Activated B cell treated with CpG ODN at 0.5 μM for 24 hours (primary cell): Measurements from ENCODE around the gene FAM200B. TPM values are rescaled to one million over a fixed set of nuclear protein-coding genes. Genes with fewer than 3 reads are reported as not detected.

Experiments used
- ATAC-seq: fragments of 200-7000 bp; cut with Tn5 transposase; one replicate; pipeline ENCODE4 v1.10.0; 2021; ENCODE audit warnings: low read depth, mild to moderate bottlenecking, moderate library complexity
- CTCF ChIA-PET: fragments of 350-600 bp; sonication (Branson Sonifier 250); formaldehyde crosslinking; loops from one replicate; lab custom pipeline; 2021; ENCODE audit warnings: antibody characterized with exemption; lab: Charles Lee
- POLR2A ChIA-PET: fragments of 350-600 bp; sonication (Branson Sonifier 250); formaldehyde crosslinking; loops from one replicate; lab custom pipeline; 2021; ENCODE audit warnings: antibody characterized with exemption; lab: Charles Lee
- DNase-seq: peaks from one replicate; pipeline ENCODE4 v3.0.0; 2022
- H3K27ac Mint-ChIP-seq: one replicate; pipeline ENCODE4 v1.8.0; 2020; ENCODE audit warnings: mixed read lengths
- H3K27me3 Mint-ChIP-seq: one replicate; pipeline ENCODE4 v1.8.0; 2021; ENCODE audit warnings: mixed read lengths
- H3K36me3 Mint-ChIP-seq: one replicate; pipeline ENCODE4 v1.8.0; 2021; ENCODE audit warnings: low read depth, mixed read lengths
- H3K4me1 Mint-ChIP-seq: one replicate; pipeline ENCODE4 v1.8.0; 2021; ENCODE audit warnings: mixed read lengths
- H3K4me3 Mint-ChIP-seq: one replicate; pipeline ENCODE4 v1.8.0; 2020; ENCODE audit warnings: mild to moderate bottlenecking, mixed read lengths
- H3K9me3 Mint-ChIP-seq: one replicate; pipeline ENCODE4 v1.8.0; 2020; ENCODE audit warnings: mixed read lengths
- intact Hi-C: fragments of 100-400 bp; cut with micrococcal nuclease; formaldehyde crosslinking; loops from one replicate; pipeline ENCODE4 v1.15.1; 2024
- total RNA-seq: library from RNA; stranded (reverse); gene quantifications from 2 replicates; pipeline ENCODE4 v1.2.3, GENCODE V29; 2022
- TF ChIP-seq, protein P1 (sequence below): fragments of 200-600 bp; IDR thresholded peaks from one replicate; pipeline ENCODE4 v1.8.0; 2022; ENCODE audit warnings: antibody characterized with exemption, mild to moderate bottlenecking

The FAM200B gene
- total RNA-seq, 1 donor from 2014 or later, result 11.3 TPM

DNA sequence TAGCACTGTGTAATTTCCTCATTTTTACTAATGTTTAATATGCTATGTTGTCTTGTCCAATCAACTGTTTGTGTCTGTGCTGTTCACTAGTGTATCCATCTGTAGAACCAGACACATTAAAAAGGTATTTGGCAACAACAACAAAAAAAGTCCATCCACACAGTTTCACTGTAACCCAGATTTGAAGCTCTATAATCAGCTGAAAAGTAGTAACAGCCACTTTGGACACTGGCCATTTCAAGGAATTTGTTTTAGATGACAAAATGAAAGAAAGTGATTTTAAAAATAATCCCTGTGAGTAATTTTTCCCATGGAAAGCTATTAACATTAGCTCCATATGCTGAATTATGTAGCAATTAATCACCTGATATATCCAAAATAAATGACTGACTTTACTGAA lies 24.3 kb upstream of the FAM200B start:
- intact Hi-C loops, result loop anchor here (10.0 kb wide), 1 partner anchor 783 kb away; no protein-coding TSS in a partner anchor
- no peaks in the 10 kb centered on the region for H3K27me3 Mint-ChIP-seq
- peaks cover 5% of the 10 kb centered on the region for H3K36me3 Mint-ChIP-seq
- no peak overlapping the region for H3K4me3 Mint-ChIP-seq
- no peaks in the 10 kb centered on the region for H3K9me3 Mint-ChIP-seq
- ChIA-PET CTCF (interaction anchor here (0.7 kb wide), 1 partner anchor 148 kb away, joined by 3 read pairs; no protein-coding TSS in a partner anchor), POLR2A (interaction anchor here (1.5 kb wide), 1 partner anchor 24 kb away, joined by 4 read pairs; the partner anchor contains the start of gene FAM200B)
- peaks cover 28% of the 10 kb centered on the region for H3K4me1 Mint-ChIP-seq
- no peak for DNase-seq
- ATAC-seq, result no peak
- no peak overlapping the region for H3K27ac Mint-ChIP-seq
- TF ChIP-seq, protein P1, sequence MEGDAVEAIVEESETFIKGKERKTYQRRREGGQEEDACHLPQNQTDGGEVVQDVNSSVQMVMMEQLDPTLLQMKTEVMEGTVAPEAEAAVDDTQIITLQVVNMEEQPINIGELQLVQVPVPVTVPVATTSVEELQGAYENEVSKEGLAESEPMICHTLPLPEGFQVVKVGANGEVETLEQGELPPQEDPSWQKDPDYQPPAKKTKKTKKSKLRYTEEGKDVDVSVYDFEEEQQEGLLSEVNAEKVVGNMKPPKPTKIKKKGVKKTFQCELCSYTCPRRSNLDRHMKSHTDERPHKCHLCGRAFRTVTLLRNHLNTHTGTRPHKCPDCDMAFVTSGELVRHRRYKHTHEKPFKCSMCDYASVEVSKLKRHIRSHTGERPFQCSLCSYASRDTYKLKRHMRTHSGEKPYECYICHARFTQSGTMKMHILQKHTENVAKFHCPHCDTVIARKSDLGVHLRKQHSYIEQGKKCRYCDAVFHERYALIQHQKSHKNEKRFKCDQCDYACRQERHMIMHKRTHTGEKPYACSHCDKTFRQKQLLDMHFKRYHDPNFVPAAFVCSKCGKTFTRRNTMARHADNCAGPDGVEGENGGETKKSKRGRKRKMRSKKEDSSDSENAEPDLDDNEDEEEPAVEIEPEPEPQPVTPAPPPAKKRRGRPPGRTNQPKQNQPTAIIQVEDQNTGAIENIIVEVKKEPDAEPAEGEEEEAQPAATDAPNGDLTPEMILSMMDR, result no peak

DNA sequence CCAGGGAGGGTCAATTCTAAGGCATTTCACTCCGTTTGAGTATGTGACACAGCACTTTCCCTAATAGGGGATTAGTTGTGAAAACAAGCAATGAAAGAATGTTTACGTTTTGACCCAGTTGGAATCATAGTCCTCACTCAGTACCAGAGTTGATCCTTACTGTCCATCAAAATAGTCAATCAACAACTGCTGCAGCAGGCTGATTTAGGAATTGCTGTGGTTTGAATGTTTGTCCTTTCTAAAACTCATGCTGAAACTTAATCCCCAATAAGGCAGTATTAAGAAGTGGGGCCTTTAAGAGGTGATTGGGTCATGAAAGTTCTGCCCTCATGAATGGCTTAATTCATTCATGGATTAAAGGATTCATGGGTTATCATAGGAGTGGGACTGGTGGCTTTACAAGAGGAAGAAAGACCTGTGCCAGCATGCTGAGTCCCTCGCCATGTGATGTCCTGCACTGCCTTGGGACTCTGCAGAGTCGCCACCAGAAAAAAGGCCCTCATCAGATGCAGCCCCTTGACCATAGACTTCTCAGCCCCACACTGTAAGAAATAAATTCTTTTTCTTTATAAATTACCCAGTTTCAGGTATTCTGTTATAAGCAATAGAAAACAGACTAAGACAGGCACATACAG lies 23.4 kb upstream of the FAM200B start:
- ATAC-seq (no peak), DNase-seq (no peak)
- no peak overlapping the region for H3K4me3 Mint-ChIP-seq
- TF ChIP-seq, protein P1, result no peak
- peaks cover 20% of the 10 kb centered on the region for H3K4me1 Mint-ChIP-seq
- intact Hi-C loops, result loop anchor here (1.0 to 10.0 kb wide), 2 partner anchors 10 to 783 kb away; no protein-coding TSS in a partner anchor
- peaks cover 5% of the 10 kb centered on the region for H3K36me3 Mint-ChIP-seq
- POLR2A ChIA-PET, result interaction anchor here (1.5 kb wide), 1 partner anchor 23 kb away, joined by 4 read pairs; the partner anchor contains the start of gene FAM200B
- no peaks in the 10 kb centered on the region for H3K27me3 Mint-ChIP-seq
- H3K27ac Mint-ChIP-seq, result no peak overlapping the region
- H3K9me3 Mint-ChIP-seq, result no peaks in the 10 kb centered on the region
- CTCF ChIA-PET, result no interaction called here

DNA sequence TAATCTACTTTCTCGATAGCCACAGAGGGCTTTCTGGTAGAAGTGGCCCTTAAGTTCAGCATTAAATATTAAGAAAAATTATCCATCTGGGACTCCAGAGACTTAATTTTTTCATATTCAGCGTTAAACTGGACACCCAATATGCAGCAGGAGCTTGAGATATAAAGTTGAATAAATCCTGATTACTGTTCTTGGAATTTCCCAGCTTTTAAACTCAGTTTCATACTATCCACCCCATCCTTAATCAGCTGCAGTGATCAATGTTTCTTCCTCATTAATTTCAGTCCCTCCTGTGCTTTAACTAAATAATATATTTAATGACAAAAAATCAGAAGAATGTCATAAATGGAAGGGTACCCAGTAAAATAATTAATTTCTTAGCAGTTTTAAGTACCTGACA lies 22.8 kb upstream of the FAM200B start:
- H3K4me3 Mint-ChIP-seq, result no peak overlapping the region
- ATAC-seq (no peak), DNase-seq (no peak)
- CTCF ChIA-PET, result no interaction called here
- no peaks in the 10 kb centered on the region for H3K27me3 Mint-ChIP-seq
- H3K27ac Mint-ChIP-seq, result no peak overlapping the region
- POLR2A ChIA-PET, result no interaction called here
- H3K9me3 Mint-ChIP-seq, result no peaks in the 10 kb centered on the region
- peaks cover 15% of the 10 kb centered on the region for H3K4me1 Mint-ChIP-seq
- TF ChIP-seq, protein P1, result no peak
- peaks cover 5% of the 10 kb centered on the region for H3K36me3 Mint-ChIP-seq
- intact Hi-C loops, result loop anchor here (1.0 to 10.0 kb wide), 2 partner anchors 10 to 784 kb away; no protein-coding TSS in a partner anchor

DNA sequence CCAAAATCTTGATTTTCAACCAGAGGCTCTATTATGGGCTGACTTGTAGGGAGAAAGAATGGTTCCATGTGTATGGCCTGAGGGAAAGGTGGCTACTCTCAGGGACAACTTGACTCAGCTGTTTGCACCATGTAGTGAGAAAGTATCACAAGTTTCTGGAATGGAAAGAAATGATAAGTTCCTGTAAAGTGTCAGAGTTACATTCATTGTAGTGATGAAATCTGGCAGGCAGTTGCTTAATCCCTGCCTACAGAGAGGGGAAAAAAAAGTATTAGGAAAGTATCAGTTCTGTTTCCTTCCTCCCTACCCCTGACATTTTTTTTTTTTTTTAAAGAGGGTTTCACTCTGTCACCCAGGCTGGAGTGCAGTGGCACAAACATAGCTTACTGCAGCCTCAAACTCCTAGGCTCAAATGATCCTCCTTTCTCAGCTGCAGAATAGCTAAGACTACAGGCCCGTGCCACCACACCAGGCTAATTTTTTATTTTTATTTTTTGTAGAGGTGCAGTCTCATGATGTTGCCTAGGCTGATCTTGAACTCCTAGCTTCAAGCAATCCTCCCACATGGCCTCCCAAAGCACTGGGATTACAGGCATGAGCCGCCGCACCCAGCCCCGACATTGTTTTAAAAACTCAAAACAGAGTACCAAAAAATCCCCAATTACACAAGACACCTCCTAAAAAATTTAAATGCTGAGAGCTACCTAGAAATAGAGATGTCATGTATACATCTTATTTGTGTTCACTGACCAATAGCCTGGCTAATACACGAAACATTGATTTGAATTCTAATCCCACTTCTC lies 21.7 kb upstream of the FAM200B start:
- H3K27me3 Mint-ChIP-seq, result no peaks in the 10 kb centered on the region
- TF ChIP-seq, protein P1, result no peak
- DNase-seq (no peak), ATAC-seq (no peak)
- no peak overlapping the region for H3K4me3 Mint-ChIP-seq
- H3K9me3 Mint-ChIP-seq, result no peaks in the 10 kb centered on the region
- intact Hi-C loops, result loop anchor here (10.0 kb wide), 1 partner anchor 785 kb away; no protein-coding TSS in a partner anchor
- ChIA-PET CTCF (no interaction called here), POLR2A (no interaction called here)
- peaks cover 2% of the 10 kb centered on the region for H3K36me3 Mint-ChIP-seq
- H3K27ac Mint-ChIP-seq, result no peak overlapping the region
- H3K4me1 Mint-ChIP-seq, result peaks cover 6% of the 10 kb centered on the region
